H1 (cell line): ENCODE measurements around the gene GAB2. TPM values are rescaled to one million over a fixed set of nuclear protein-coding genes. Genes with fewer than 3 reads are reported as not detected.

Experiments
- CTCF ChIA-PET: fragments of 300-600 bp; sonication (Branson Sonifier 250); formaldehyde crosslinking; loops from one replicate; lab custom pipeline; 2021; ENCODE audit not compliant: partially characterized antibody; lab: Charles Lee
- POLR2A ChIA-PET: fragments of 300-600 bp; sonication (Branson Sonifier 250); formaldehyde crosslinking; loops from one replicate; lab custom pipeline; 2021; ENCODE audit warnings: inconsistent platforms; ENCODE audit not compliant: partially characterized antibody; lab: Charles Lee
- DNase-seq, 2 experiments: peaks; one replicate each; pipeline versions ENCODE4 v3.0.0 to v3.0.0-alpha.2; 2010 to 2022; ENCODE audit warnings: low spot score in 2 of 2, low read depth in 1 of 2, mixed read lengths in 1 of 2
- FAIRE-seq: peaks from 2 replicates; lab custom pipeline; 2011; peaks lifted over from hg19 to GRCh38; lab: Jason Lieb, UNC
- H2AFZ ChIP-seq: 2 replicates; pipeline ENCODE4 v1.8.1; 2012; ENCODE audit warnings: low read length, inconsistent platforms
- H2AK5ac ChIP-seq: 2 replicates; pipeline ENCODE4 v1.6.1; 2013; ENCODE audit warnings: low read depth, low read length
- H2BK120ac ChIP-seq: replicated peaks from 2 replicates; pipeline ENCODE3; 2013; ENCODE audit warnings: low read depth, low read length, inconsistent platforms
- H2BK12ac ChIP-seq: 2 replicates; pipeline ENCODE4 v1.6.1; 2013; ENCODE audit warnings: low read depth, low read length
- H2BK15ac ChIP-seq: 2 replicates; pipeline ENCODE4 v1.6.1; 2013; ENCODE audit warnings: low read length
- H2BK20ac ChIP-seq: 2 replicates; pipeline ENCODE4 v1.6.1; 2013; ENCODE audit warnings: low read length
- H2BK5ac ChIP-seq: 2 replicates; pipeline ENCODE4 v1.6.1; 2013; ENCODE audit warnings: low read depth, low read length
- H3K14ac ChIP-seq: 2 replicates; pipeline ENCODE4 v1.6.1; 2013; ENCODE audit warnings: inconsistent platforms; ENCODE audit not compliant: insufficient read length
- H3K18ac ChIP-seq: 2 replicates; pipeline ENCODE4 v1.6.1; 2013; ENCODE audit warnings: low read length; ENCODE audit errors: extremely low read depth
- H3K23ac ChIP-seq: 2 replicates; pipeline ENCODE4 v1.6.1; 2013; ENCODE audit warnings: inconsistent platforms; ENCODE audit not compliant: insufficient read length
- H3K23me2 ChIP-seq: 2 replicates; pipeline ENCODE4 v1.6.1; 2013; ENCODE audit warnings: low read depth, low read length
- H3K27ac ChIP-seq: 2 replicates; pipeline ENCODE4 v1.6.1; 2011; ENCODE audit warnings: low read depth, low read length, inconsistent platforms
- H3K27me3 ChIP-seq, 4 experiments: replicated peaks in 1 of 4; 1 replicate in 1 of 4; 2 replicates in 3 of 4; pipeline versions ENCODE4 v1.6.1 to v1.8.1; 2011 to 2013; ENCODE audit warnings: low read length in 3 of 4, mild to moderate bottlenecking in 3 of 4, inconsistent platforms in 2 of 4, mixed read lengths in 2 of 4, moderate library complexity in 1 of 4; ENCODE audit not compliant: control insufficient read depth in 3 of 4, insufficient read depth in 3 of 4; ENCODE audit errors: extremely low read depth in 1 of 4
- H3K36me3 ChIP-seq, 4 experiments: 2 replicates each; pipeline versions ENCODE4 v1.6.1 to v1.8.1; 2011 to 2013; ENCODE audit warnings: mild to moderate bottlenecking in 4 of 4, low read length in 3 of 4, moderate library complexity in 2 of 4, control low read depth in 1 of 4, inconsistent platforms in 1 of 4; ENCODE audit not compliant: insufficient read depth in 4 of 4, control insufficient read depth in 2 of 4
- H3K4ac ChIP-seq: replicated peaks from 2 replicates; pipeline ENCODE3; 2013; ENCODE audit warnings: low read length, low read depth, mixed read lengths, inconsistent platforms; ENCODE audit not compliant: insufficient read length
- H3K4me1 ChIP-seq, 4 experiments: replicated peaks in 1 of 4; 1 replicate in 1 of 4; 2 replicates in 3 of 4; pipeline versions ENCODE4 v1.6.1 to v1.8.1; 2011 to 2013; ENCODE audit warnings: low read length in 3 of 4, inconsistent platforms in 2 of 4, mixed read lengths in 1 of 4; ENCODE audit not compliant: insufficient read depth in 4 of 4, control insufficient read depth in 3 of 4
- H3K4me2 ChIP-seq, 2 experiments: 2 replicates each; pipeline versions ENCODE4 v1.6.1 to v1.8.1; 2011 to 2013; ENCODE audit warnings: low read depth in 2 of 2, low read length in 2 of 2, control low read depth in 1 of 2, inconsistent platforms in 1 of 2, mild to moderate bottlenecking in 1 of 2; ENCODE audit not compliant: insufficient read depth in 1 of 2
- H3K4me3 ChIP-seq, 4 experiments: fragments of 200-600, 300-600 bp in 1 of 4; sonication (generic), shearing (Covaris generic), sonication (Bioruptor Twin) in 1 of 4; 2 replicates each; pipeline versions ENCODE4 v1.5.1 to v1.8.1; 2011 to 2016; ENCODE audit warnings: low read length in 4 of 4, low read depth in 3 of 4, control low read depth in 2 of 4, inconsistent platforms in 2 of 4, mild to moderate bottlenecking in 2 of 4, mixed read lengths in 1 of 4, moderate library complexity in 1 of 4; ENCODE audit not compliant: insufficient read depth in 2 of 4; ENCODE audit errors: extremely low read depth in 1 of 4
- H3K56ac ChIP-seq: replicated peaks from 2 replicates; pipeline ENCODE3; 2013; ENCODE audit warnings: low read depth, mild to moderate bottlenecking, mixed read lengths, low read length, inconsistent platforms; ENCODE audit not compliant: insufficient read length
- H3K79me1 ChIP-seq: 2 replicates; pipeline ENCODE4 v1.6.1; 2013; ENCODE audit warnings: low read depth, low read length, control low read depth
- H3K79me2 ChIP-seq, 2 experiments: 2 replicates each; pipeline versions ENCODE4 v1.6.1 to v1.8.1; 2012 to 2013; ENCODE audit warnings: low read length in 2 of 2, mild to moderate bottlenecking in 2 of 2, inconsistent platforms in 1 of 2; ENCODE audit not compliant: insufficient read depth in 2 of 2, control insufficient read depth in 1 of 2
- H3K9ac ChIP-seq, 4 experiments: replicated peaks in 1 of 4; 1 replicate in 1 of 4; 2 replicates in 3 of 4; pipeline versions ENCODE4 v1.6.1 to v1.8.1; 2011 to 2013; ENCODE audit warnings: low read depth in 3 of 4, low read length in 3 of 4, control low read depth in 2 of 4, mild to moderate bottlenecking in 2 of 4, moderate library complexity in 2 of 4, inconsistent platforms in 1 of 4; ENCODE audit errors: extremely low read depth in 1 of 4
- H3K9me3 ChIP-seq, 2 experiments: 2 replicates each; pipeline versions ENCODE4 v1.6.1 to v1.8.1; 2012 to 2013; ENCODE audit warnings: mild to moderate bottlenecking in 2 of 2, moderate library complexity in 2 of 2, control low read depth in 1 of 2, inconsistent platforms in 1 of 2, low read depth in 1 of 2, low read length in 1 of 2, mixed read lengths in 1 of 2; ENCODE audit not compliant: insufficient read depth in 2 of 2
- H4K20me1 ChIP-seq, 2 experiments: replicated peaks in 1 of 2; 2 replicates each; pipeline versions ENCODE3 to v1.8.1; 2011 to 2013; ENCODE audit warnings: inconsistent platforms in 2 of 2, low read length in 2 of 2, mild to moderate bottlenecking in 1 of 2; ENCODE audit not compliant: insufficient read depth in 2 of 2, control insufficient read depth in 1 of 2
- H4K5ac ChIP-seq: 2 replicates; pipeline ENCODE4 v1.6.1; 2013; ENCODE audit warnings: low read length, low read depth, mixed read lengths, inconsistent platforms; ENCODE audit not compliant: insufficient read length
- H4K8ac ChIP-seq: 2 replicates; pipeline ENCODE4 v1.8.0; 2013; ENCODE audit warnings: mild to moderate bottlenecking, moderate library complexity, low read length, inconsistent platforms; ENCODE audit not compliant: insufficient read depth; ENCODE audit errors: extremely low read depth
- H4K91ac ChIP-seq: replicated peaks from 2 replicates; pipeline ENCODE3; 2013; ENCODE audit warnings: low read length, mixed read lengths, inconsistent platforms; ENCODE audit not compliant: insufficient read length
- ASH2L ChIP-seq: fragments of 200-600, 300-600 bp; sonication (generic); IDR thresholded peaks from one replicate; pipeline ENCODE4 v1.7.1; 2017; ENCODE audit warnings: low read length
- BACH1 ChIP-seq: IDR thresholded peaks from 2 replicates; pipeline ENCODE4 v1.6.1; 2012; ENCODE audit warnings: low read length, improper control_type of control experiment
- HDAC2 ChIP-seq, 2 experiments: fragments of 300-600 bp in 1 of 2; sonication (generic) in 1 of 2; IDR thresholded peaks; 2 replicates each; pipeline ENCODE4 v1.6.1; 2011 to 2012; ENCODE audit warnings: low read depth in 2 of 2, low read length in 2 of 2, mild to moderate bottlenecking in 2 of 2, moderate library complexity in 2 of 2, borderline replicate concordance in 1 of 2, inconsistent platforms in 1 of 2
- SIRT6 ChIP-seq: IDR thresholded peaks from one replicate; pipeline ENCODE4 v1.7.1; 2012; ENCODE audit warnings: low read length, inconsistent platforms
- SIX5 ChIP-seq: IDR thresholded peaks from 2 replicates; pipeline ENCODE4 v1.6.1; 2011; ENCODE audit warnings: mild to moderate bottlenecking, low read depth, low read length
- TEAD4 ChIP-seq: IDR thresholded peaks from 2 replicates; pipeline ENCODE4 v1.6.1; 2012; ENCODE audit warnings: low read depth, low read length, inconsistent platforms, mixed read lengths
- YY1 ChIP-seq: IDR thresholded peaks from 2 replicates; pipeline ENCODE4 v1.6.1; 2011; ENCODE audit warnings: low read depth, mild to moderate bottlenecking, low read length
- whole genome bisulfite sequencing, 2 experiments: shearing (Covaris generic) in 1 of 2; methylation state at CpG; one replicate each; pipeline versions ENCODE4 v1.1.6 to v1.1.7; 2013 to 2015; ENCODE audit warnings: low lambda C conversion rate in 2 of 2, mixed read lengths in 2 of 2, inconsistent platforms in 1 of 2, low coverage in 1 of 2, missing lambda C conversion rate in 1 of 2; ENCODE audit not compliant: insufficient replicate concordance in 2 of 2, insufficient coverage in 1 of 2, insufficient read length in 1 of 2; ENCODE audit errors: extremely low coverage in 1 of 2, missing lambda C conversion rate in 1 of 2; 5-methylcytosine and 5-hydroxymethylcytosine counted together
- polyA plus RNA-seq, 7 experiments: library from polyadenylated mRNA; depleted of rRNA in 3 of 7; stranded (reverse) in 5 of 7; unstranded in 2 of 7; fragments of >200 nt in 5 of 7; fragments of 200-250 nt in 2 of 7; gene quantifications; 1 replicate in 5 of 7; 2 replicates in 1 of 7; 4 replicates in 1 of 7; pipeline versions ENCODE4 v1.2.1 to v1.2.3, GENCODE V29; 2011 to 2013; ENCODE audit warnings: missing spikeins in 2 of 7, mixed read lengths in 2 of 7
- total RNA-seq: library from RNA; stranded (reverse); fragmentation: NEBNext Ultra II Directional; extraction: Animal tissue kit (Norgen Biotek cat#: 25700); gene quantifications from 2 replicates; pipeline ENCODE4 v1.2.1, GENCODE V29; 2021

GAB2 gene
- total and polyA plus RNA-seq, 2 of the 8 experiments (the other 6 are each of a cell fraction or from before 2014, with no cell fraction given): 6.3 to 14.0 TPM

DNA sequence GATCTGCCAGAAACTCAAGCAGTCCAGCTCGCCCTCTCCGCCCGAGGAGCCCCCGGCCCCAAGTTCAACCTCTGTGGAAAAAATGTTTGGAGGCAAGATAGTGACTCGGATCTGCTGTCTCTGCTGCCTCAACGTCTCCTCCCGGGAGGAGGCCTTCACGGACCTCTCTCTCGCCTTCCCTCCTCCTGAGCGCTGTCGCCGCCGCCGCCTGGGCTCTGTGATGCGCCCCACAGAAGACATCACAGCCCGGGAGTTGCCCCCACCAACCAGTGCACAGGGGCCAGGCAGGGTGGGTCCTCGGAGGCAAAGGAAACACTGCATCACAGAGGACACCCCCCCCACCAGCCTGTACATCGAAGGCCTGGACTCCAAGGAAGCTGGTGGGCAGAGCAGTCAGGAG, 208.1 kb downstream of the GAB2 start:
- H2BK120ac ChIP-seq: no peak overlapping the region
- H2BK20ac ChIP-seq: no peak overlapping the region
- H3K4me2 ChIP-seq: no peak overlapping the region
- H3K79me1 ChIP-seq: 0 out of 2 replicates have a peak, but pooled peaks cover 2% of the 10 kb centered on the region
- no peak overlapping the region for H4K8ac ChIP-seq
- no peak overlapping the region for H4K91ac ChIP-seq
- H4K20me1 ChIP-seq: peaks cover 0 to 4% of the 10 kb centered on the region in 2 experiments
- TF ChIP-seq HDAC2 (IDR thresholded peaks at IDR 0.05; ENCODE audit: borderline replicate concordance in 1 of 2, low read depth in 2 of 2, low read length in 2 of 2) (no peak), SIX5 (no peak), SIRT6 (no peak), TEAD4 (no peak), ASH2L (no peak), YY1 (no peak), BACH1 (no peak)
- H4K5ac ChIP-seq: no peak overlapping the region
- H3K36me3 ChIP-seq: peaks cover 0 to 9% (median 2%) of the 10 kb centered on the region in 4 experiments; a peak in 6 of 8 replicates
- no peak overlapping the region for H2BK5ac ChIP-seq
- H3K27me3 ChIP-seq: no peaks in the 10 kb centered on the region
- DNase-seq (no peak), FAIRE-seq (no peak)
- ChIA-PET POLR2A (interaction anchor here (1.3 kb wide), 1 partner anchor 15 kb away, joined by 3 read pairs; no protein-coding TSS in a partner anchor), CTCF (interaction anchor here (0.6 to 1.4 kb wide), 2 partner anchors 18 to 204 kb away, joined by 3 read pairs; no protein-coding TSS in a partner anchor)
- H2BK12ac ChIP-seq: no peak overlapping the region
- no peak overlapping the region for H3K9ac ChIP-seq
- no peak overlapping the region for H2AFZ ChIP-seq
- H3K79me2 ChIP-seq: no peaks in the 10 kb centered on the region
- no peak overlapping the region for H3K4ac ChIP-seq
- no peak overlapping the region for H3K14ac ChIP-seq
- no peaks in the 10 kb centered on the region for H3K9me3 ChIP-seq
- no peak overlapping the region for H3K56ac ChIP-seq
- no peak overlapping the region for H2AK5ac ChIP-seq
- no peak overlapping the region for H3K23ac ChIP-seq
- H3K27ac ChIP-seq: no peak overlapping the region
- no peak overlapping the region for H3K4me3 ChIP-seq
- H3K18ac ChIP-seq: no peak overlapping the region
- no peak overlapping the region for H2BK15ac ChIP-seq
- 91% methylated on average over 13 of the region's 18 CpGs; no CpG with 5 or more reads in 1 of the 2 experiments for WGBS, 2 experiments
- no peaks in the 10 kb centered on the region for H3K23me2 ChIP-seq
- no peaks in the 10 kb centered on the region; a peak in 1 of 7 replicates for H3K4me1 ChIP-seq
